ENCODE data around the gene SRP19.

- TF ChIP-seq CTCF (conservative IDR thresholded peaks at IDR 0.05): no peak
- TF ChIP-seq ZFX (IDR thresholded peaks at IDR 0.05): no peak
These were observed 13.8 kb upstream of the SRP19 start for GRCh38 chr5:112847306-112847705.
